LNCaP clone FGC (cell line): ENCODE measurements around the gene ARSB.

Experiments used
- DNase-seq: peaks from one replicate; pipeline ENCODE4 v3.0.0-alpha.2; 2011; ENCODE audit warnings: low read depth
- H3K4me3 ChIP-seq: 2 replicates; pipeline ENCODE4 v1.5.1; 2011; ENCODE audit warnings: mild to moderate bottlenecking, low read depth, low read length, control low read depth
- CTCF ChIP-seq: IDR thresholded peaks from 2 replicates; pipeline ENCODE4 v1.5.1; 2012; ENCODE audit warnings: mild to moderate bottlenecking; ENCODE audit not compliant: control insufficient read depth, insufficient read depth; ENCODE audit errors: extremely low read depth

The ARSB gene

DNA sequence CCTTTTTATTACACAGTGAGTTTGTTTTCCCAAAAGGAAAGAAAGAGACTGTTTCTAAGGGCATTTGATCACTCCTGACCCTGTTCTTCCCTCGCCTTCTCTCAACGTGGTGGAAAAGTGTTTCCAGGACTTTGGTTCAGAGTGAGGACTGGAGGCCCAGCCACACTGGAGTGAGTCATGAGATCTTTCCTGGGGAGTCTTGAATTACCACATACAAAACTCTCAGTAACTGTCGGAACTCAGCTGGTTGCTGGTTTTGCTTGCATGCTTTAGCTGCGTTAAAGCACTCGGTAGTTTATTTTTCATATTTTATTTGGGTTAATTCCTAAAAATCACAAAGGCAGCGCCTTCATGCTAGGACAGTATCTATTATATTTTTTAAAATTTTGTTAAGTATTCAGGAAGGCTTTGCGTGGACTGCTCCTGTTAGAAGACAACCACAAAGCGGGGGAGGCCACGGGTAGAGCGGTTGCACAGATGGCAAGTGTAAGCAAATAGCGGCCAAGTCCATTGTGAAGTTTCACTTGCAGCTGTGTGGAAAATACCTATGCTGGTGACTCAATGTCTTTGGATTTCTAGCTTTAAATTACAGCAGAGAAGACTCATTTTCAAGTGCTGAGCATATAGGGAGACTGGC lies 77.7 kb downstream of the ARSB start:
- DNase-seq, result no peak
- TF ChIP-seq CTCF, result no peak
- H3K4me3 ChIP-seq, result no peak overlapping the region

DNA sequence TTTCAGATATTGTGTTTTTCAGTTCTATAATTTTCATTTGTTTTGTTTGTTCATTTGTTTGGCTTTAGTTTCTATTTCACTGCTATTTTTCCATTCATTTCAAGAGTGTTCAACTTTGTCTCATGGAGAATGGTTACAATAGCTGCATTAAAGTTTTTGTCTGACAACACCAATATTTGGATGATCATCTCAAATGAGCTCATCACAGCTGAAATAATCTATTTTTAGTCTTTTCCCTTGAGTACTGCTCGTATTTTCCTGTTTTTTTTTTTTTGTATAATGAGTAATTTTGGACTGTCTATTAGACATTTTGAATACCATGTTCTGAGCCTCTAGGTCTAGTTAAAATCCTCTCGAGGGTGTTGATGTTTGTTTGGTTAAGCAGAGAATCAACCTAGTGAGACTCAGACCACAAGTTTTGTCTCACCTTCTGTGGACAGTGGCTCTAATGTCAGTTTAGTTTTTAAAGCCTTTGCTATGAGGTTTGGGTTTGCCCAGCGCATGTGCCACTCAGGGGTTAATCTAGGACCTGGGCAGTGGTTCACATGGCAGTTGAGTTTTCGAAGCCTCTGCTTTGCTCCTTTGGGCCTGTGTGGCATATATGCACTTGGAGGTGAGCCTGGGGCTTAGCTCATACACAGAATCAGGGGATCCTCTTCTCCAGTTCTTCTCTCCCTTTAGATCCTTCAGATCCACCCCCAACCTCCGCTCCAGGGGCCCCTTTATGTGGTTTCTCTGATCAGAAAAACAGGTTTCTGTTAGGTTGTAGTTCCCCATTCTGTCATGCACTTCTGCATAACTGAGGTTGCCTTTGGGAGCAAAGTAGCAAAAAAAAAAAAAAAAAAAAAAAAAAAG lies 79.8 kb downstream of the ARSB start:
- no peak overlapping the region for H3K4me3 ChIP-seq
- no peak for DNase-seq
- TF ChIP-seq CTCF, result no peak

- no peak for TF ChIP-seq CTCF
- DNase-seq, result no peak
- no peak overlapping the region for H3K4me3 ChIP-seq
These were observed 81.2 kb downstream of the ARSB start for GRCh38 chr5:78903861-78904260.

GRCh38 chr5:78903353-78903752 lies 81.8 kb downstream of the ARSB start:
- H3K4me3 ChIP-seq, result no peak overlapping the region
- no peak for DNase-seq
- no peak for TF ChIP-seq CTCF

DNA sequence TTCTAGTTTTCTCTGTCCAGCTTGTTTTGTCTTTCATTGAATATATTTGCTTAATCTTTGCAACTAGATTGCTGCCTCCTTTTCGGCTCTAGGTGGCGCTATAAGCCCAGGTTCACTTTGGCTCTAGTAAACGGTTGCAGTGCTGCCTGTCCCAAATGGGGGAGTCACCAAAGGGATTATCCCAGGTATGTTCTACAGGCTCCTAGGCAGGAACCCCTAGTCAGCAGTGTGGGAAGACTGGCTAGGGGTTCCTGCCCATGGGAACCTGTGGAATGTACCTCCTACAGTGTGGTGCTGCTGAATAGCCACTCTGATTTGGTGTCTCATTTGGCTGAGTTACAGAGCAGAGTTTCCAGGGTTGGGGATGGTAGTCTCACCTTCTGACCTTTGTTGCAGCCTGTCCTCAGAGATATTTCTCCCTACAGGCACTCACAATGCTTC lies 85.2 kb downstream of the ARSB start:
- DNase-seq, result peak; percentile 8
- peak; percentile 60 for TF ChIP-seq CTCF

GRCh38 chr5:78896132-78896531 lies 89.0 kb downstream of the ARSB start:
- no peak for DNase-seq
- no peak overlapping the region for H3K4me3 ChIP-seq
- TF ChIP-seq CTCF, result no peak

More for the DNA sequence above, 85.2 kb downstream of the ARSB start:
- no peak overlapping the region for H3K4me3 ChIP-seq
